ENCODE measurements around the gene PRPSAP2.

PRPSAP2 gene

DNA sequence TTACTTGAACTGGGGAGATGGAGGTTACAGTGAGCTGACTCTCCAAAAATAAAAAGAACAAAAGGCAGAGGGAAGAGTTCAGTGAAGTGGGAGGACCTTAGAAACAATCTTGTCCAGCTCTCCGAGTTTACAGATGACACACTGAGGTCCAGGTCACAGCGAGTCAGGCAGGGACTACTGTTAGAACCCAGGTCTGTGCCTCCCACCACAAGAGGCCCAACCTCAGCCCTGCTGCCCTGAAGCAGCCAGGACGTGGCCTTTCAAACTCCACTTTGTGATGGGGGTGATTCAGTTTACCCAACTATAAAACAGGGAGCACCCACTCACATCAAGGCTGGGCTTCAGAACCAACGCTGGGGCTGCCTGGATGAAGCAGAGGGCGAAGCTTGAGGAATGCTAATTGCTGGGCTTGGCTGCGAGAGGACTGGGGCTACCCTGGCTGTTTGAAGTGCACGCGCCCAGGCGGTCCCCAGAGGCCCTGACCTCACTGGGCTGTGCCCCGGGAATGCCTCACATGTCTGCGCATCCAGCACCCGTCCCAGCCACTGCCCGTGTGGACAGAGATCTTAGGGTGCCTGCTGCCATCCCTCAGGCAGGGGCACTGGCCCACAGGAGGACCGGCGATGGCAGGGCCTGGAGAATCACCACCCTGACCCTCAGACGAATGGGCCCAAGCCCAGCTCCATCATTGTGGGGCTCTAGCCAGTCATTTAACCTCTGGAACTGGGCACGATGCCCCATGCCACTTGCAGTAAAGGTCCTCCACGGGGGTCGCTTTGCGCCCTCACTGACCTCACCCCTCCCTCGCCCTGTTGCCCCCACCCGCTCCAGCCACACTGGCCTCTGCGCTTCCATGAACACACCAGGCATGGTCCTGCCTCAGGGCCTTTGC is 105.4 kb downstream of the PRPSAP2 start:
- no peak for DNase-seq

DNA sequence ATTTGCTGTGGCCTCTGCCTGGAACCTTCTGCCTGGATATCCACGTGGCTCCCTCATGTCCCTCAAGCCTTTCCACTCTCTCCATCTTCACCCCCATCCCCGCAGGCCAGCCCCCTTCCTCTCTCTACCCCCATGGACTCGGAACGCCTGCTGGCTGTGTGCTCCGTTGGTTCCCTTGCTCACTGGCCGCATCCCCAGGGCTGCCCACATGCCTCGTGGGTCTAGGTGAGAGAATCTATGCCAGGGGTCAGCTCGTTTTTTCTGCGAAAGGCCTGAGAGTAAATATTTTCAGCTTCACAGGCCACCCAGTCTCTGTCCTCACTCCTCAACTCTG is 106.1 kb downstream of the PRPSAP2 start:
- DNase-seq = no peak

DNA sequence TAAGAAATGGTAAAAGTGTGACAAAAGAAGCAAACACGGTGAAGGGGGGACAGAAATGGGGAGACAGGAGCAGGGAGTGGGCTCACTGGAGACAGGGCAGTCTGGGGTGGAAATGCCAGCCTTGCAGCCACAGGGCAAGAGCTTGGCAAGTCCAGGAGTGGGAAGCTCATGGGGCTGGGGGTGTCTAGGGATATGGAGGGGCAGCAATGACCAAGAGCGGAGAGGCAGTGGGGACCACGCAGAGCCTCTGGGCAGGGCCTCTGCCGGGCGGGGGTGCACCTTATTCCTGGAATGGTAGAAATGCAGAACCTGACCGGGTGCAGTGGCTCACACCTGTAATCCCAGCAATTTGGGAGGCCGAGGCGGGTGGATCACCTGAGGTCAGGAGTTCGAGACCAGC is 106.6 kb downstream of the PRPSAP2 start:
- no peak for DNase-seq

GRCh38 chr17:18965530-18966236 is 107.8 kb downstream of the PRPSAP2 start:
- DNase-seq = no peak

DNA sequence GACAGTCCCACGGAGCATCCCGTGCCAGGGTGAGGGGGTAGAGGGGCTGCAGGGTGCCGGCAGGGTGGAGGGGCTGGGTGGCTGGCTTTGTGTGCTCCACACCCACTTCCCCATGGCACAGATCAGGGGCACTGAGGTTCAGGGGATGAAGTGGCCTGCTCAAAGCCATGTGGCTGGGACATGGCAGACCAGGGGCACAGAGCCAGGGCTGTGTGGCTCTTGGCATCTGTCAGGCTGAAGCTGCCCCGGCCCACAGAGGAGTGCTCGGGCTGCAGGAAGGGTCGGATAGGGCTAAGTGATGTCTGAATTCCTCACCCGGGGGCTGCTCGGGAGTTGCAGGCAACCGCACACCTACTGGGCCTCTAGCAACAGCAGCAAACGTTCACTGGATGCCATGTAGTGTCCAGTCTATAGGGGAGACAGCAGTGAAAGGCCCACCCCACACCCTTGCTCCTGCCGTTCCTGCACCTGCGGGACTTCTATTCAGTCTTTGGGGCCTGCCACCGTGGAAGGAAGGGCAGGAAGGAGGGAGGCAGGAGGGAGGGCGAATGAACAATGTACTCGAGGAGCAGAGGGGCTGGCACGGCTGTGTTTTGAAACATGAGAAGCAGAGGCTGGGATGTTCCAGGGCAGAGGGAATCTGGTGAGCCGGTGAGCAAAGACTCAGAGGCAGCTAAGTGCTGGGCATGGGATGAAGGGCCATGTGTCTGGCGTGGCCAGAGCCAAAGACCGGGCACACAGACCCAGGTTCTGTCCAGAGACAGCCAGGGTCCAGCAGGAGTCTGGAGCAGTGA is 109.1 kb downstream of the PRPSAP2 start:
- DNase-seq = no peak

- DNase-seq = no peak
Measured at GRCh38 chr17:18967916-18968315, 110.0 kb downstream of the PRPSAP2 start.

DNA sequence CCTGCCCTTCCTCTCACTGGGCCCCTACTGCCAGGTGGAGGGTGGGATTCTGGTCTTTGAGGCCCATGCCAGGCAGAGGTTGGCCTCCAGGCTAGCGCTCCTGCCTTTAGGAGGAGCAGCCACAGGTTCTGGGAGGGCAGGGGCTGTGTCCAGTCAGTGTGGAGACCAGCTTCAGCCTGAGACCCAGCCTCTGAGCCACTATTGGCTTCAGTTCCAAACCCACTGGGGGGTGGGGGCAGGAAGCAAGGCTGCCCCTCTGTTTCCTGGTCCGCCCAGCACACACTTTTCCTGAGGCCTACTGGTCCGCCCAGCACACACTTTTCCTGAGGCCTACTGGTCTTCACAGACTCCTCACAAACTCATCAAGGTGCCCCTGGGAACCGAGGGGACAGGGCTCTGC is 110.4 kb downstream of the PRPSAP2 start:
- no peak for DNase-seq

DNA sequence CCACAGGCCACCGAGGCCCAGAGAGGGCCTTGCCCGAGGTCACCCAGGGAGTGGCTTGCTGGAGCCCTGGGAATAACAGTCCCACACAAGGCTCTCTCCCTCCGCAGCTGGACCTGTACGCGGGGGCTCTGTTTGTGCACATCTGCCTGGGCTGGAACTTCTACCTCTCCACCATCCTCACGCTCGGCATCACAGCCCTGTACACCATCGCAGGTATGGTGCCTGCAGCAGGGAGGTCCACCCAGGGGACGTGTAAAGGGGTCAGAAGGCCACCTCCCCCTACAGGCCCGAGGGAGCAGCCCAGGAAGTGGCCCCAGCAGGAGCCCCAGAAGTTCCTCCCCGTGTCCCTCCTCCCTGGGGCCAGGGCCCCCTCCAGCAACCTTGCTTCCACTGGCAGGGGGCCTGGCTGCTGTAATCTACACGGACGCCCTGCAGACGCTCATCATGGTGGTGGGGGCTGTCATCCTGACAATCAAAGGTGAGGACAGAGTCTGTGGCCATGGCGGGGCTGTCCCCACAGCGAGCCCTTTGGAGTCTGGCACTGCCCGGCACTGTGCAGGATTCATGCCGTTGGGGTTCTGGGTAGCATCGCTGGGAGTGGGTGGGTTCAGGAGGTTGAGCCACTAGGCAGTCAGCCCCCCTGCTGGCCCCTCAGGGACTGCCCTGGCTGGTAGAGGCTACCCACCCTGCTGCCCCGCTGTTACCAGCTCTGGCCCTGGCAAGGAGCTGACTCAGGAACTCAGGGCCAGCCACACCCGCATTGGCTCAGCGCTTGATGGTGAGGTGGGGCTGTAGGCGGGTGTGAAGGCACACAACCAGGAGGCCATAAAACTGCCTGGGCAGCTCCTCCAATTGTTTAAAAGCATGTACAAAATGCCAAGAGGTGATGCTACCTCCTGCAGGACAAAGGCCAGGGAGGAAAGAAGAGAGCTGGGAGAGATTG is 111.3 kb downstream of the PRPSAP2 start:
- DNase-seq = no peak

- DNase-seq = no peak
Measured at GRCh38 chr17:18970582-18971480, 112.9 kb downstream of the PRPSAP2 start.

- DNase-seq = no peak
Measured at GRCh38 chr17:18971801-18972200, 113.9 kb downstream of the PRPSAP2 start.

DNA sequence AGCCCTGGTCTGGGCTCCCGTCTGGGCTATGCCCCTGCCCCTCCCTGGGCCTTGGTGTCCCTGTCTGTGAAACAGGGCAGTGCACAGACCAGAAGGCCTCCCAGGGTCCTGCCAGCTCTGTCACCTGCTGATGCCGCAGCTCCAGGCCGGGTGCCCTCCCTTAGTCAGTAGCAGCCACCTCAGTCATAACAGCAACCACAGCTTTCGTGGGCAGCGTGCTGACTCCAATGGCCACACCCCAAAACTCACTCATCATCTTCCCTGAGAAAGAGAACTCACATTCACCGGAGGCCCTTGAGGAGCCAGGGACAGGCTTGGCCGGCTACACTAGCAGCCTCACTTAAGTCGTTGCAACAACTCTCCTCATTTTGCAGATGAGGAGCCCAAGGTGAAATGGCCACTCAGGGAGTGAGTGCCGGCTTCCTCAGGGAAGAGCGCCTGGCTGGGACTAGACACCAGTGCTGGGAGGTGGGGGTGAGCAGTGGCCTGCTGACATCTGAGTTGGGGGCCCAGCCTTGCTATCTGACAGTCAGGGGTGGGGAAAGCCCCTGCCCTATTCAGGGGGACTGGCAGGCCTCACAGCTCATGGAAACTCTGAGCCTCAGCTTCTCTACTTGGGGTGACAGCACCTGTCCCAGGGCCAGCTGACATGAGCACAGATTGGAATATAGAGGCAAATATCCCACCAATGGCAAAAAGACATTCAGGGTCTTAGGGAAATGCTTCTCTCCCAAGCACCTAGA is 116.6 kb downstream of the PRPSAP2 start:
- no peak for DNase-seq

DNA sequence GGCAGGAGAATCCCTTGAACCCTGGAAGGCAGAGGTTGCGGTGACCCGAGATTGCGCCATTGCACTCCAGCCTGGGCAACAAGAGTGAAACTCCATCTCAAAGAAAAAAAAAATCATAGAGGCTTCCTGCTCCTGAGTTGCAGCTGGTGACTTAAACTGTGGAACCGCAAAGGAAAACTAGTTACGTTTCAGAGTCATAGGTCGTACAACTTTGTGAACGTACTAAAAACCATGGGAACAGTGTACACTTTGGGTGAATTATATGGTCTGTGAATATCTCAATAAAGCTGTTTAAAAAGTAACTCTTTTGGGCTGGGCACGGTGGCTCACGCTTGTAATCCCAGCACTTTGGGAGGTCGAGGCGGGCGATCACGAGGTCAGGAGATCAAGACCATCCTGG is 117.7 kb downstream of the PRPSAP2 start:
- no peak for DNase-seq

GRCh38 chr17:18976201-18976600 is 118.3 kb downstream of the PRPSAP2 start:
- DNase-seq = no peak

GRCh38 chr17:18977021-18977420 is 119.1 kb downstream of the PRPSAP2 start:
- DNase-seq = no peak

DNA sequence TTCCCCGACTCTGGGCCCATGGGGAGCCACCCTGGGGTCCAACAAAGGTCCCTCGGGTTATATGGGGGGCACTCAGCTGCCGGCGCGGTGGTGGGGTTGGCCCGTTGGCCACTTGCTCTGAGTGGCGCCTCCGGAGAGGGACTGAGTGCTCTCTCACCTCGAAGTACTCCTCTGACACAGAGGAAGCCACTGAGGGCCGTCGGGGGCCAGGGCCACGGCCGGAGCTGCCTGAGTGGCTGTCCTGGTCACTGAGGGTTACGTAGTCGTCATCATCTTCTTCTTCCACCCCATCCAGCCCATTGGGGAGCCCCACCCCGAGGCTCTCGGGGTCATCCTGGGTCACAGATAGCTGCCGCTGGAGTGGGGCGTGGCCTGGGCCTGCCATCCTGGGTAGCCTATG is 119.7 kb downstream of the PRPSAP2 start:
- no peak for DNase-seq

- DNase-seq = no peak
Measured at GRCh38 chr17:18978050-18978449, 120.1 kb downstream of the PRPSAP2 start.

GRCh38 chr17:18978655-18979054 is 120.7 kb downstream of the PRPSAP2 start:
- no peak for DNase-seq
